ENCODE results near the gene FCHO1.

FCHO1 gene

GRCh38 chr19:17734146-17734545, 17.1 kb upstream of the FCHO1 start:
- DNase-seq: no peak

DNA sequence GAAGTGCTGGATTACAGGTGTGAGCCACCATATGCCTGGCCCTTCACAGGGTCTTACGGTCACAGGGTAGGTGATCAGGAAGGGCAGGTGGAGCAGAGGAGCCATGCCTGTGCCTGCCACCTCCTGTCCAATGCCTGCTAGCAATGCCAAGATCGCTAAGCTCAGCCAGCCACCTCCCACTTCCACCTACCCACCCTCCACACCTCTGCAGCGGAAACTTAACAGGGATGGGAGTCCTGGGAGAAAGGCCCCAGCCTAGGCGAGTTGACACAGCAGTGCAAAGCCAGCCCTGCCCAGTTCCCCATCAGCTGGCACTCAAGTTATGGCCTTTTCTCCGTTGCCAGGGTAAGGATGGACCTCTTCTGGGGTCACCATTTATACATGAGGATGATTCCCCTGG, 15.9 kb upstream of the FCHO1 start:
- no peak for DNase-seq

DNA sequence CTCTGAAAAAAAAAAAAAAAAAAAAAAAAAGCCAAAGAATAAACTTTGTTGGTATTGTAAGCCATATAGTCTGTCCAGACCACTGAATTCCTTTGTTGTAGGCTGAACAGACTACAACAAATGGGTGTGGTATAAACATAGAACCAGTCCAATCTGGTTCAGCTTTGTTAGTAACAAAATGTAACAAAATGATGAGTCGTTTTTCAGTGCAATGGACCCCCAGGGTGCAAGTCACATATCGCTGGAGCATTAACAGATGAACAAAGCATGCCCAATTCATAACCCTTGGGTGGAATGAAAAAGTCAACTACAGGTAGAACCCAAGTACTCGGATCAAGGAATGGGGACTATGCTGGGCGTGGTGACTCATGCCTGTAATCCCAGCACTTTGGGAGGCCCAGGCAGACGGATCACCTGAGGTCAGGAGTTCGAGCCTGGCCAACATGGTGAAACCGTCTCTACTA, 13.6 kb upstream of the FCHO1 start:
- no peak for DNase-seq

DNA sequence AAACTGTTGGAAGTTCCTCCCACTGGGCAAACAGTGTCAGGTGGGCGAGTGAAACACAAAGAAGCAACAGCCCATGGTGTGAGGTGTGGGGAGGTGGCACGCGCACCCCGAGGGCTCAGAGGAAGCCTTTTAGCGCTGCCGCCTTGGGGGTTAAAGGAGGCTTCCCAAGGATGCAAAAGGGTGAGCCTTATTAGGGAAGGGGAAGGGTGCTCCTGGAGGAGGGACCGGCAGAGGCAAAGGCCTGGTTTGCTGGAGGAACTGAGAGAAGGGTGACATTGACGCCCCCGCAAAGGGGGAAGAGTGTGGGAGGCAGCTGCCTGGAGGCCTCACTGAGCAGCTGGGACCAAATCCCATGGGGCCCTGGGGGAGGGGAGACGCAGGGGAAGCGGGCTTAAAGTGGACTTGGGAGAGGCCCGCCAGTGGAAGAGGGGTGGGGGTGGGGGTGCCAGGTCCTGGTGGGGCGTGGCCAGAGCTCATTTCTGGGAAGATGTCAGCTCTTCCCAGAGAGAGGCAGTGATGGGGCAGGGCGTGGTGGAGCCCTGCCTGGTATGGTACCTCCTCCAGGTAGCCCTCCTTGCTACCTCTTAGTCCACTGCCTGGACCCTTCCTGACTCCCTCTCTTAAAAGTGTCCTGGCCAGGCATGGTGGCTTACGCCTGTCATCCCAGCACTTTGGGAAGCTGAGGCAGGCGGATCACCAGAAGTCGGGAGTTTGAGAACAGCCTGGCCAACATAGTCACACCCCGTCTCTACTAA, 12.0 kb upstream of the FCHO1 start:
- DNase-seq: no peak

DNA sequence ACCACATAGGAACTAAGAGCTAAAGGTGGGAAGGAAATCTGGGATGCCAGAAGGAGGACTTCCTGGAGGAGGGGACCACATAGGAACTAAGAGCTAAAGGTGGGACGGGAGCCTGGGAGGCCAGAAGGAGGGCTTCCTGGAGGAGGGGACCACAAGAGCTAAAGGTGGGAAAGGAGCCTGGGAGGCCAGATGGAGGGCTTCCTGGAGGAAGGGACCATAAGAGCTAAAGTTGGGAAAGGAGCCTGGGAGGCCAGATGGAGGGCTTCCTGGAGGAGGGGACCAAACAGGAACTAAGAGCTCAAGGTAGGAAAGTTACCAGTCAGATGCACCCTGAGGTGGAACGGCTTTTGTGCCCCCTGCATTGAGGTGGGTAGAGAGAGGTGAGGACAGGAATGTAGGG, 9.8 kb upstream of the FCHO1 start:
- no peak for DNase-seq

- DNase-seq: peak; percentile 50
Observed at GRCh38 chr19:17743874-17744580, 7.2 kb upstream of the FCHO1 start.

GRCh38 chr19:17747205-17748098, 3.8 kb upstream of the FCHO1 start:
- peak; percentile 98 for DNase-seq

GRCh38 chr19:17748884-17749638, 2.2 kb upstream of the FCHO1 start:
- DNase-seq: no peak

DNA sequence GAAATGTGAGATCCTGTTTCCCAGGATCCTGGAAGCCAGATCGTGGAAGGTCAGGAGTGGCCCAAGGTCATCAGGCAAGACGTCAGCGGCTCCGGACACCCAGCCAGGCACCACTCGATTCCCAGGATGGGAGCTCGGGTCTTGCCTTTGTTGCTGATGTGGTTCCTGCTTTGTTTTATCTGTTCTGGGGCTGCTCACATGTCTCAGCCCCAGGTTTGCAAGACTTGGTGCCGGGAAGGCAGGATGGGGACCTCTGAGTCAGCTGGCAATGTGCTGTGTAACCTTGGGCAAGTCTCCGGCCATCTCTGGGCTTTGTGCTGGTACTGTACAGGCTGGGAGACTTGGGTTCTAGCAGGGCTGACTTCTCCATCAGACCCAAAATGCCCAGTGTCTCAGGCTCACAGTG, 1.4 kb upstream of the FCHO1 start:
- DNase-seq: no peak

DNA sequence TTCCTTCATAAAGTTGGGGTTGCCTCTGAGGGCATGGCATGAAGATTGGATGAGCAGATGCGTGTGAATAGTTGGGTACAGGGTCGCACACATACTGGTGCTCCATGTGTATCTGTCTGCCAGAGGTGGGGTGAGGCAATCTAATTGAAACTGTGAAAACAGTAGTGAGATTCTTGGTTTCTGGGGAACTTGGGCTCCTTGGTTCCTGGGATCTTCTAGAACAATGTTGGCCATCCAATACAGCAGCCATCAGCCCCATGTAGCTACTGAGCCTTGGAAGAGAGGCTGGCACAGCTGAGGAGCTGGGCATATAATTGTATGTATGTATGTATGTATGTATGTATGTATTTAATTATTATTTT, 616 bp downstream of the FCHO1 start:
- peak; percentile 38 for DNase-seq

- no peak for DNase-seq
Observed at GRCh38 chr19:17752865-17753639, 1.8 kb downstream of the FCHO1 start.

DNA sequence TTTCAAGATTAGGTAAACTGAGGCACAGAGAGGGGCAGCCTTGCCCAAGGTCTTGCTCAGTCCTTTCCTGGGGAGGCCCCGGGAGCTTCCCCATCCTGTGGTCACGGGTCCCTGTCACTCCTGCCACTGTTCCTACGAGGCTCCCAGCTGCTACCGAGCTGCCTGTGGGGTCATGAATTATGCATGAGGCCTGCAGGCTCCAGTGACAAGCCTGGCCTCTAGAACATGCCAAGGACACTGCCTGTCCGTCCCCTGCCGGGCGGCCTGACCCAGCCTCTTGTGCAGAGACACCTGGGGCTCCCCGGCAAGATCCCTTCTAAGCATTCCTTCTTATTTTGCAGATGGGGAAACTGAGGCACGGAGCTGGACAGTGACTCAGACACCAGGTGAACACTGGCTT, 2.7 kb downstream of the FCHO1 start:
- no peak for DNase-seq

- DNase-seq: no peak
Observed at GRCh38 chr19:17754634-17755442, 3.6 kb downstream of the FCHO1 start.

GRCh38 chr19:17755443-17755890, 4.2 kb downstream of the FCHO1 start:
- DNase-seq: no peak

DNA sequence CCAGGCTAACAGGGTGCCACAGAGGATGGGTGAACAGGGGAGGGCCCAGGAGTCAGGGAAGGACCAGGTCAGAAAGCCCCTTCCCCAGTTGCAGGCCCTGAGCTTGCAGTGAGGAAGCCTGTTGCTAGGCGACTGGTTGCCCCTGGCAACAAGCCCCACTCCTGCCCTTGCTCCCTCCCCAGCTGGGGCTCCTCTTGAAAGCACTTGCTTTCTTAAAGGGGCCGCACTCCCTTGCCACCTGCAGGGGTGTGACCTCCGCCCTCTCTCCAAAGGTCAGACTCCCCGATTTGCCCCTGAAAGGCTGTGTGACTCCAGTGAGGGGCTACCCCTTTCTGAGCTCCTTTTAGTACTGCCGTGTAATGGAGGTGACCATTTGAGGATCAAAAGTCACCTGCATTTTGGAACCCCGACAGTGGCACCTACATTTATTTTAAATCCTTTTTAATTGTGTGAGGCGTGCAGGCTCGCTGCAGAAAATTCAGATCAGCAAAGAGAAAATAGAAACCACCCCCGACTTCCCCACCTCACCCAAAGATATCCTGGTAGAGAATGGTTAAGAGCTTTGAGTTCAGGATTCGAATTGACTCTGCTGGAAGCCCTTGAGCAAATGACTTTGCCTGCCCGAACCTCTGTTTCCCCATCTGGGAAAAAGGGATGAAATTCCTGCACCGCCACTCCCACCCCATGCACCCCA, 4.8 kb downstream of the FCHO1 start:
- DNase-seq: peak; percentile 46

DNA sequence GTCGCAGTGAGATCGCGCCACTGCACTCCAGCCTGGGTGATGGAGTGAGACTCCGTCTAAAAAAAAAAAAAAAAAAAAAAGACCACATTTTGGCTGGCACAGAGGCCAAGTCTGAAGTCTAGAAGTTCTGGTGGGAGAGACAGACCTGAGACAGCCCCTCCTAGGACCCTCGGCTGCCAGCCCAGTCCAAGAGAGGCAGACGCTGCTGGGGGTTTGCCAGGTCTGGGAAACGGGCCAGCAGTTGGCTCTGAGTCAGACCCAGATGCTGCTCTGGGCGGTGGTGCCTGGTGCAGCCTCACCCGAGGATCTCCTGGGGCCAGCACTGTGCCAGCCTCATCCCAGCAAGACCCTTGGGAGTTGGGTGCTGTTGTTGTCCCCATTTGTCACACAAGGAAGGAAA, 5.8 kb downstream of the FCHO1 start:
- peak; percentile 69 for DNase-seq

- no peak for DNase-seq
Observed at GRCh38 chr19:17758515-17758914, 7.2 kb downstream of the FCHO1 start.

GRCh38 chr19:17761148-17761547, 9.9 kb downstream of the FCHO1 start:
- DNase-seq: no peak

GRCh38 chr19:17762505-17763229, 11.4 kb downstream of the FCHO1 start:
- DNase-seq: peak; percentile 77

DNA sequence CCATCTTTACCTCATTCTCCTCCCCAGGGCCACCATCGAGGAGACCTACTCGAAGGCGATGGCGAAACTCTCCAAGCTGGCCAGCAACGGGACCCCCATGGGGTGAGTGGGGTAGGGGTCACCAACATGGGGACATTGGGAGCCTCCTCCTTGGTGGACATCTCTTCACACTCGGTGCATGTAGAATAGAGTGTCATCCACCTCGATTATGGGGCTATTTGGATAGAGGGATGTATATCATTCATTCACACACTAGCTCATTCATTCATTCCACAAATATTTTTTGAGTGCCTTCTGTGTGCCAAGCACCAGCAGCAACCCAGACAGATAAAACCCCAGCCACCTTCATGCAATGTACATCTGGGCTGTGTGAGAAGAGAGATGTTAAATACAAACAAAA, 13.1 kb downstream of the FCHO1 start:
- no peak for DNase-seq
